ENCODE measurements around the gene PLCB1.

The PLCB1 gene

DNA sequence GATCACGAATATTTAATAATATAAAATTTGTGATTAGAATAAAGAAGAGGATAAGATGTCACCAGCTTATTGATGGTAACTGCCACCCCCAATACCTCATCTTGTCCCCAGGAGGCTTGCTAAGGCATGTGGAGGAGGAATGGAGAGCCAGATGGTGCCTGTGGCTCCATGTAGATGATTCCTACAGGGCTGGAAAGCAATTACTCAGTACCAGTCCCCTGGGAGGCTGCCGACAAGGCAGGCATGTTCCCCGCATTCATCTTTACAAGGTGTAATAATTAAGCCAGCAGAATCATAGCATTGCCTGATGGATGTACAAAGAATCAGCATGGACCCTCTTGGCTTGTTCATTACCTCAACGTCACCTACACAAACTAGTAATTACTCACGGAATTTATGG, 155.3 kb downstream of the PLCB1 start:
- in situ Hi-C loops (cut with MboI; ENCODE audit: low sequenced_read_pairs): no loop called here

DNA sequence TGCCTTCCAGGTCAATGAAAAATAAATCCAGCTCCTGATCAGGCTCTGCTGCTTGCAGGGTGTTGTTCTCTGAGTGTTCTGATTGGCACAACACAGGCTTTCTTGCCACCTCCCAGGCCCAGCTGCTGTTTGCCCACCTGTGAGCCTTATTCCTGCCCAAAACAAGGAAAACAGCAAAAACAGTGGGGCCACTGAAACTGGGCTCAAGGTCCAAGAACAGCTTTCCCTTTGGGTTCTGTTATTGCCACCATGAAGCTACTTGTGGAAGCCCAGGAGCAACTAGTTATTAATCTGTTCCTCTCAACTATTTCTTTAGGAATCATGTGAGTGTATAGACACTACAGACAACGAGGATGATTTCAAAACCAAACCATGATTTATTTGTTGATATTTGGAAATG, 159.1 kb downstream of the PLCB1 start:
- in situ Hi-C loops (cut with MboI; ENCODE audit: low sequenced_read_pairs): no loop called here

DNA sequence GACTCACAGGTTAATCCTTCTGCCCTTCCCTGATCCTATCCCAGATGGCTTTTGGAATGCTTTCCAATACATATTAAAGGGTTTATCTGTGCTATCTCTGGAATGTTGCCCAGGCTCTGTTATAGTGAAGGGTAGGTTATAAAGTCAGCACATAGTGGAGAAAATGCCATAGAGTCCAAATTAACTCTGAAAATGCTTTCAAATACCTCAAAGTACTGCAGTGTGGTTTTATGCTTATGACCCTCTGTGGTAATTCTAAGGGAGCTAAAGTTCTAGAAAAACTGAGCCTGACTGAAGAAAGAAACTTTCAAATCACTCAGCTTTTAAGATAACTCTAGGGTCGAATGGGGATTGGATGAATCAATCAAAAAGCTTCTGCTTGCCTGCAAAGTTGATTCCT, 159.8 kb downstream of the PLCB1 start:
- in situ Hi-C loops (cut with MboI; ENCODE audit: low sequenced_read_pairs): no loop called here

DNA sequence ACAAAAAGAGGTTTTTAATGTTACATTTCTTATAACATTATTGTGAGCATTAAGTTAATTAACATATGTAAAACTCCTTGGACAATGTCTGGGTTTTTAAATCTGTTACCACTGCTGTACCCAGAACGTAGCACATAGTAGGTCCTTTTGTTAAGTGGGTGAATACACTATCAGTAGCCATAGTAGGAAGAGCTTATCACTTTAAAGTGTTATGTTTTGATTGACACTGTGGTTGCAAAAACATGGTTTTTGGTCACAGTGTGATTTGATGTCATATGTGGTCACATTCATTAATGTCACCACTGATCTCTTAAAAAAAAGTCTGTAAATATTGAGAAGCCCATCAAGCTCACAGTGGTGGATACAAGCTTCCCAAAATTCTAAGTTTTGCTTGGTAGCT, 160.7 kb downstream of the PLCB1 start:
- in situ Hi-C loops (cut with MboI; ENCODE audit: low sequenced_read_pairs): no loop called here

DNA sequence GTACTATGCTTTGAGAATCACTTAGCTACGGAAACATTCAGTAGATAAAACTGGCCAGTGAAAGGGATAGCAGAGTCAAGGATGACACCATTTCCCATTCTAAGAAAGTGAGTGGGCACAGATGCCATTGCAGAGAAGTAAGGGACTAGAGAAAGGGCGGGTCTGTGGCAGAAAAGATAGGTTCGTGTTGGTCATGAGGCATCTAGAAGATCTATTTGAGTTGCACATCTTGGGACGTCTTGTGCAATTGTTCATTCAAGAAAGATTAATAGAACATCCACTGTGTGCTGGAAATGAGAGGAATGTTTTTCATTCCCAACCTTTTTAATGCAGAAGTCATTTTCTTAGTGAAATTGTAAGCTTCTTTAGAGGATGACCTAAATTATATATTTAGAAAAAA, 161.7 kb downstream of the PLCB1 start:
- in situ Hi-C loops (cut with MboI; ENCODE audit: low sequenced_read_pairs): no loop called here

DNA sequence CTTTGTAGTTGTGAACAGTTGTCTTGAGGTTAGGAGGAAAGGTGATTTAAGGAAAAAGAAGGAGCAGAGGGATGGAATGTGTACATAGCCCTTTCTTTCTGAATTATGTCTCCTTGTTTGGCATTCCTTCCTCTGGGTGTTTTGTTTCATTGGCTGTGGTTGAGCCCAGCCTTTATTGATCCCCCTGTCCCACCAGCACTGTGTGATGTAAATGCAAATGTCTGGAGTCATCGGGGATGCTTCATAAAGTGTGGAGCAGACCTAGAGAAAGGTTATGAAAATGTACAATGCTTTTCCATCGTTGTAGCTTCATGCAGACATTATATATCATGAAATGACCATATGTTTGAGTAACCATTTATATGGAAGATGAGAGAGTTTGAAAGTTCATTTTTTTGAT, 164.5 kb downstream of the PLCB1 start:
- in situ Hi-C loops (cut with MboI; ENCODE audit: low sequenced_read_pairs): no loop called here

DNA sequence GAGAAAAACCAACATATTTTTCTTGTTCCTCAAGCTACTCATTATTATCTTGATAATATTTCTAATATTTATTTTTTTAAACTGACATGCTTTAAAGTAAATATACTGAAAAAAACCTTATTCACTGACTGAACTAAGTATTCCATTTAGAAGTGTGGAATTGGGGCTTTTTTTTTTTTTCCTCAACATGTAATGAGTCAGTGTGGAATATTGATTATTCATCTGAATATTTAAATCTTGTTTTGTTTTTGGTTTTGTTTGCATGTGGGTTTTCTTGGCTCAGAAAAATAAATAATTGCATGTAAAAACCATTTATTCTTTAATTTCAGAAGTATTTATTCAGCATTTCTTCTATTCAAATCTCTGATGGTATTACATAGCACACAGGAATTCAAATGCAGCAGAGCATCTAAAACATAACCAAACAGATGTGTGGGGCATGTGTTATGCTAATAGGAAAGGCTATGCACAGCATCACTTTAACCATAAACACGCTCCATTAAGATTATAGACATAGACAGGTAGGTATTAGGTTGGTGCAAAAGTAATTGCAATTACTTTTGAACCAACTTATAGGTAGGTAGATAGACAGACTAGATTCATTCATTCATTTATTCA, 166.5 kb downstream of the PLCB1 start:
- in situ Hi-C loops (cut with MboI; ENCODE audit: low sequenced_read_pairs): no loop called here

DNA sequence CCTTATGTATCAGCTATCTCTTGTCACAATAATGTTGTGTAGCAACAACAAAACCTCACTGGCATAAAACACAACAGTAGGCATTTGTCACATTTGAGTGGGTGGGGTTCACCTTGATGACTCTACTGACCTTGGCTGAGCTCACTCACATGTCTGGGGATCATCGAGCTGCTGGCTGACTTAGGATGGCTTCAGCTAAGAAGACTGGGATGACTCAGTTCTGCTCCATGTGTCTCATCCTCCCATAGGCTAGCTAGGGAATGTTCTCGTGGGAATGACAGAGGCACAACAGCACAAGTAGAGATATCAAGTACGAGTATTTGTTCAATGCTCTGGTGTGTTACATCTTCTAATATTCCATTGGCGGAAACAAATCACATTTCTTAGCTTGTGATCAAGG, 167.9 kb downstream of the PLCB1 start:
- in situ Hi-C loops (cut with MboI; ENCODE audit: low sequenced_read_pairs): no loop called here

DNA sequence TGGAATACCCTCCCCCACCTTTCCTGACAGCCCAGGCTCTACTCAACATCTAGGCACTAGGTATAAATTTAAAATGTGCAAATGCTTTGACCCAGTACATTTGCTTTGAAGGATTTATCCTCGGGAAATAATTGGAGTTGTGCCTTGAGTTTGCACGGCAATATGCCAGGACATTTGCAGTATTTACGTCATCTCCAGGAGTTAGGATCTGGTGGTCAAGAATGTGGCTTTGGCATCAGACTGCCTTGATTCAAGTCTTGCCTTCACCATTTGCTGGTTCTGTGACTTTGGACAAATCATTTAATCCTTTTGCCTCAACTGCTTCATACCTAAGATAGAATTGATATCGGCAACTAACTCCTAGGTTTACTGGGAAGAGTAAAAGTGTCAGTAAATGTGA, 169.6 kb downstream of the PLCB1 start:
- in situ Hi-C loops (cut with MboI; ENCODE audit: low sequenced_read_pairs): no loop called here

DNA sequence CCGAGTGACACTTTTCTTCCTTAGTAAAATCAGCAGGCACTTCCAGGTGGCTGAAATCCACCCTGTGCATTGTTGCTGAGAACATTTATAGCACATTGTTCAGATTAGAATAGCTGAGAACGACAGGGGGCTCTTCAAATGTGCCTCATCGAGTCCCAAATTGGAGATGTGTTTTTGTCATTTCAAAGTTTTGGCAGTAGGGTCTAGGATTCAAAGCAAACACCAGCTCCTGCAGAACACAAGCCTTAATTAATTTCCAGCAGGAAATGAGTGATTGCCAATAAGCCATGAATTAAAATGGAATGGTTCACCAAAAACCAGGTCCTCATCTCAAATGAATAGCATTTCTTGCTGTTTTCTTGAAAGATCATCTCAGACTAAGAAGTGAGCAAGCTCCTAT, 171.6 kb downstream of the PLCB1 start:
- in situ Hi-C loops (cut with MboI; ENCODE audit: low sequenced_read_pairs): no loop called here

DNA sequence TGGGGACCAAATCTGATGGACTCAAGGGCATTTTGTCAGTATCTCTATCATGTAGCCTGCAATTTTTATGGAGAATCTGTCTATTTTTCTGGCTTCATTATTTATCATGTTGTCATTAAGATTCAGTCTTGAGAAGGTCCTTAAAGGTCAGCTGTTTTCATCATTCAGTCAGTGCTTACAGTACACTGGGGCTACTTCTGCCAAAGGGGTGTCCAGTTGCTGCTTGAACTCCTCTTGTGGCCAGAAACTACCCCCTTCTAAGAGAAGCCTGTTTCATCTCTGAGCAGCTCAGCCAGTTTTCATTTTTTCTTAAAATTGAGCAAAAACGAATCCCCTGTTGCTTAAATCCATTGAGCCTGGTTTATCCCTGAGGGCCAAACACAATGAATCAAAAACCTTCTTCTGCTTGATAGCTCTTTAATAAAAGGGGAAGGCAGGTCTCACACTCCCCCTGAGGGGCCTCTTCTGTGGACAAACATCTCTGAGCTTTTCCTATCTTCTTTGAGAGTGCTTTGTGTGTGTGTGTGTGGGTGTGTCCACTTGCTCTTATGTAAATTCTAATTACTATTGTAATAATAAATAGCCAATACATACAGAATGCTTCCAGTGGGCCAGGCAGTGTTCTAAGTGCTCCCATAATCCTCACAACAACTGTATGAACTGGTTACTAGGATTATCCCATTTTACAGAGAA, 172.2 kb downstream of the PLCB1 start:
- in situ Hi-C loops (cut with MboI; ENCODE audit: low sequenced_read_pairs): no loop called here

DNA sequence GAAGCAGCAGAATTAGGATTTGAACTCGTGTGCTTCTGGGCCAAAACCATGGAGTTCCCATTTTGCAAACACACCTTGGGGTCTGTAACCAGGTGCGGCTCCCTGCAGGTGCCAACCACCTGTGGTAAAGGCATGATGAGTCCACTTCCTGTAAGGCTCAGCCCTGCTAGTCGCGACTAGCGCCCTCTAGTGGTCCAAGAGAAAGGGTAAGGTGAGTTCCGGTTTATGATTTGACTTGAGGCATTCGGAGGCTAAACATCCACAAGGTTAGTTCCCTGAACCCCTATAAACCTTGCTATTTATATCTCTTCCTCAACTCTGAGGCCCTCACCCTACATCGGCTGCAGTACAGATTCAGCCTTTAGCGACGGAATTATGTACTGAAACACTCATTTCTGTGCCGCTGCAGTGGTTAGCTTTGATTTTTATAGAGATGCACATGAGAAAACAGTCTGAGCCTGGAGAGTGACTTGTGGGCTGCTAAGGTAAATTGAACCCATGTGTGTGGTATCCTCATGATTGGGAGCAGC, 173.4 kb downstream of the PLCB1 start:
- in situ Hi-C loops (cut with MboI; ENCODE audit: low sequenced_read_pairs): no loop called here

DNA sequence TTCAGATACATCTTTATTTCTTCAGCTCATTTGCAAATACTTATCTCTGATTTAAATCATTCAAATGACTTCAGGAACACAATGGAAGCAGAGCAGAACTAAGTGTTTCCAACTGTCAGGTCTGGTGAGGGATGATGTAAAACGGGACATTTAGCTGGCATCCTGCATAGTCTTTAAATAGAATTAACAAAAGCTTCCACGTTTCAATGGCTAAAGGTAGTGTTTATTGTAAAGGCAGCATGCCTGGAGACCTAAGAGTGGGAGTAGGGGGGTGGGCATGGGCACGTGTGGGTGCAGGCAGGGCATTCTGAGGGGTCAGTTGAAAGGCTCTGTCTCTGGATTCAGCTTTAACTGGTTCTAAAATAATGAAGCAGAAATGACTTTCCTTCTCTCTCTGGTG, 174.9 kb downstream of the PLCB1 start:
- in situ Hi-C loops (cut with MboI; ENCODE audit: low sequenced_read_pairs): no loop called here

DNA sequence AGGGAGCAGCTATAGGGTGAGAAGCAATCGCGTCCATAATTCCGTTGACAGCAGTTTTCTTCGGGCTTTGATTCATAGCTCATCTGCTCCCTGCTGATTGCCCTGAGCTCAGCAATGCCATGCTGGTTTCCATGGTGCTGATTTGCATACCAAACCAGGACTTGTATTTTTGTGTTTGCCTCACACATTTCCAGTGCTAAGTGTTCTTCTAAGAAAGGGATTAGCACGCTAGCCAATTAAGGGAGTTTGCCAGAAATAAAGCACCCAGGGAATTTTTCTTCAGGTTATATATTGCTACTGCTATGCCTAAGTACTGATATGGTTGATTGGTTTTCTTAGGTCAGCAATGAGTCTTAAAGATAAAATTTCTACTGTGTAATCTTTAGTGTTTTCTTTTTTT, 177.6 kb downstream of the PLCB1 start:
- in situ Hi-C loops (cut with MboI; ENCODE audit: low sequenced_read_pairs): no loop called here

DNA sequence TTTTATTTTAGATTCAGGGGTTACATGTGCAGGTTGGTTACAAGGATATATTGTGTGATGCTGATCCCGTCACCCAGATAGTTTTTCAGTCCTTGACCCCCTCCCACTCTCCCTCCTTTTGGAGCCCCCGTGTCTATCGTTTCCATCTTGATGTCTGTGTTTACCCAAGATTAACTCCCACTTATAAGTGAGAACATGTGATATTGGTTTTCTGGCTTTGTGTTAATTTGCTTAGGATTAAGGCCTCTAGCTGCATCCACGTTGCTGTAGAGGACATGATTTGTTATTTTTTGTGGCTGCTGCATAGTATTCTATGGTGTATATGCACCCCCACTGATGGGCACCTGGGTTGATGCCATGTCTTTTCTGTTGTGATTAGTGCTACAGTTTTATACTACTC, 178.6 kb downstream of the PLCB1 start:
- in situ Hi-C loops (cut with MboI; ENCODE audit: low sequenced_read_pairs): no loop called here

DNA sequence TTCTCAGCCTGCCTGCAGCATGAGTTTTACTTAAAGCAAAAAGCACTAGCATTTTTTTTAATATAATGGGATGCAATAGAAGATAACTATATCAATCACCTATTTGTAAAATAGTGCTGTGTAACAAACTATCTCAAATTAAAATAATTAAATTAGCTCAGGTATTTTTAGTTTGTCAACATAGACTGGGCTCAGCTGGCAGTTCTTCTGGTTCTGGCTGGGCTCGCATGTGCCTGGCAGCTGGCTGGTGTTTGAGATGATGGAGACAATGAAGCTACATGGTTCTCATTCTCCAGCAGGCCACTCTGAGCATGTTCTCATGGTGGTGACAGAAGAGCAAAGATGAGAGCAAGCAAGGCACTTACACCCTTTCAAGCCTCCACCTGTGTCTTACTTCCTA, 181.0 kb downstream of the PLCB1 start:
- in situ Hi-C loops (cut with MboI; ENCODE audit: low sequenced_read_pairs): no loop called here

DNA sequence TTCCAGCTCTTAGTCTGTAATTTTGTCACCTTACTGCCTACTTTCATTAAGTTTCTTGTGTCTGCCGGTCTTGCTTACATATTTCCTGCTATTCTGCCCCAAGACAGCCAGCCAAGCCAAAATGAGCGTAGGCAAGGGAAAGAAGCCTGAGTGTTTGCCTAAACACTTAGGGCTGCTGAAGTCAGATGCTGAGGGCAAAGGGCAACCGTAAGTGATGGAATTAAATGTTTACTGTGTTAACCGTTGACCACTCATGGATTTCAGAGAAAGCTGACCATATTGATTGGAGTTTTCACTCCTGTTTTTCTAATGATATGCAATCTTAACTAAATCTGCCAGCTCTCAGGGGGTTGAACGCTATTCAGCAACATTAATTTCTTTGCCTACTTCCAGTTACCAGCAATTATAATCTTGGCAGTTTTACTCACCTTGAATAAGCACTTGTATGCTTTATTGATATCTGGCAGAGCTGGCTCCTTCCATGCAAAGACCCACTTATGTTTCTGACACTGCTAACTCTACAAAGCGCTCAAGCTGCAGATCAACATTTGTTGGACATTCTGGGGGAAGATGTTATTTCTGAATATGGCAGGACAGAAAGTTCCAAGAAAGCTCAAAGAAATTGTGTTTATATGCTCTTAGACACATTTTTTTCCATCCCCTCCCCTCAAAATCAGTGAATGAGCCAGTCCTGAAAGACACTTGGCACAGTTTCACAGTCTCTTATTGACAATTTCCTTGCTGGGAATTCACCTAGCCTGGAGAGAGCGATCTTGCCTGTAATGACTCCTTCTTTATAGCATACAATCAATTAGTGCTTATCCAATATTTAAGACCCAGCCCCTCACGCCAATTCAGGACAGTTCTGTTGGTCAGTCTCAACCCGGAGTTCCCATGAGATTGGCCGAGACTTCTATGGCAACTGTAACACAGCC, 183.8 kb downstream of the PLCB1 start:
- in situ Hi-C loops (cut with MboI; ENCODE audit: low sequenced_read_pairs): no loop called here

DNA sequence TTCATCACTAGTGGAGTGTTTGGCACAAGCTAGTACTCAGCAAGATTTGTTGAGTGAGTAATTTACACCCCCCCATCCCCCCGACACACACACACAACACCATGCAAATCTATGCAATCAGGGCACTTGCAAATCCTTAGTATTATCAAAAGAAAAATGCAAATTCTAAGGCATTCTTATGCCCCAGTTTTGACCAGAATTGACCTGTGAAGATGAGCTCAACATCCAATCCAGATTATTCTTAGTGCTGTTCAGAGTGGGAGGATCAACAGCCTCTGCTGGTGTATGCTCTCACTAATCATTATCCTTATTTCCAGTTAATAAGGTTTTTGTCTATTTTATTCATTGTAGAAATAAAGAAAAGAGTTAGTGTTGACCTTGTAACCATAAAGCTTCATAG, 185.4 kb downstream of the PLCB1 start:
- in situ Hi-C loops (cut with MboI; ENCODE audit: low sequenced_read_pairs): no loop called here

DNA sequence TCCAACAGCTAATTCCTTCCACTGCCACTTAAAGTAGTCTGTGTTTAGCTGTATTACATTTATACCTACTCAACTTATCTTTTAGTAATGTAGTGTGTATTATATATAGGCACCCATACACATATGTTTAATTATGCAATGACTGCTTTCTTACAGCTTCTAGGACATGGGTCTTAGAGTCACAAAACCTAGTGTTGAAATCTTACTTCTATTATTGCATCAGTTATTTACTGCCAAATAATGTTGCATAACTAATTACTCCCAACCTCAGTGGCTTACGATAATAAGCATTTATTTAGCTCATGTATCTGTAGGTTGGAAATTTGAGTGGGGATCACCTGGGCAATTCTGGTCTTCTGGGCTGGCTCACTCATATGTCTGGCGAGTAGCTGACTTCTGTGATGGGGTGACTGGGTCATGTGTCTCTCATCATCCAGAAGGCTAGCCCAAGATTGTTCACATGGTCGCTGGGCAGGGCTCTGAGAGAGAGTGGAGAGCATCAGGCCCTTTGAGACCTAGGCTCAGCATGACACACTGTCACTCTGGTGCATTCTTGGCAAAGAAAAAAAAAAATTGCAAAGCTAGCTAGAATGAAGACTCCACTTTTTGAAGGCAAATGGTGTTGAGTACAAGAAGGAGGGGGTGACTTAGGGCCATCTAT, 187.0 kb downstream of the PLCB1 start:
- in situ Hi-C loops (cut with MboI; ENCODE audit: low sequenced_read_pairs): no loop called here

DNA sequence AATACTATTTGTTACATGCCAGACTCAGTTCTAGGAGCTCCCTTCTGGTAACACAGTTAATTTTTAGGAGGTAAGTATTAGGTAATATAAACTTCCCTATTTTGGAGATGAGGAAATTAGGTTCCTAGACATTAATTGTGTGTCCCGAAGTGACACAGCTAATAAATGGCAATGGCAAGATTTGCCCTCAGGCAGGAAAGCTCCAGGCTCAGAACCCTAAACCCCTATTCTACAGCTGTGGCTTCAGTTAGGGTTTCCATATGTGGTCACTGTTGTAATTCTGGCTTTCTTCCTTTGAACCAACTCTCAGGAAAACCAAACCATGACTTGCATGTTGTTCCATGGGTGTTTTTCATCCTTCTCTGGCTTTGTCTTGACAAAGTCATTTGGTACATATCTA, 188.2 kb downstream of the PLCB1 start:
- in situ Hi-C loops (cut with MboI; ENCODE audit: low sequenced_read_pairs): no loop called here

DNA sequence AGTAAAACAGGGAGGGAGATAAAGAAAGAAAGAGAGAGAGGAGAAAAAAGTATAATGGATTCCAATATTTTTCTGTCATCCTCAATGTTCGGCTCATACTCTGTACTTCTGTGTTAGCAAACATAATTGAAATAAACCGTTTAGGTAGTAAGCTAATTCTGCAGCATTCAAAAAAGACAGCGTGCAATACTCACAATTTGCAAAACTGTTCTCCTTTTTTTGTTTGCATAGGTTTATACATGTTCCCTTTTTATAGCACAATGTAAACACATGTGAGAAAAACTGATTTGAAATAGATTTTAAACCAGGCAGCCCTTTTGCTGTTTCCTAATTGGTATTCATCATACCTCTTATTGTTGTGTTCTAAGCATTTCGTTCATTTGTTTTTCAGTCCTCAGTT, 188.9 kb downstream of the PLCB1 start:
- in situ Hi-C loops (cut with MboI; ENCODE audit: low sequenced_read_pairs): no loop called here

Data from HL-60/S4 treated with phorbol 12-myristate 13-acetate at 8.2 ng/mL for 4 days and 3 days (cell line).